ENCODE data around the gene TNFRSF12A.

DNA sequence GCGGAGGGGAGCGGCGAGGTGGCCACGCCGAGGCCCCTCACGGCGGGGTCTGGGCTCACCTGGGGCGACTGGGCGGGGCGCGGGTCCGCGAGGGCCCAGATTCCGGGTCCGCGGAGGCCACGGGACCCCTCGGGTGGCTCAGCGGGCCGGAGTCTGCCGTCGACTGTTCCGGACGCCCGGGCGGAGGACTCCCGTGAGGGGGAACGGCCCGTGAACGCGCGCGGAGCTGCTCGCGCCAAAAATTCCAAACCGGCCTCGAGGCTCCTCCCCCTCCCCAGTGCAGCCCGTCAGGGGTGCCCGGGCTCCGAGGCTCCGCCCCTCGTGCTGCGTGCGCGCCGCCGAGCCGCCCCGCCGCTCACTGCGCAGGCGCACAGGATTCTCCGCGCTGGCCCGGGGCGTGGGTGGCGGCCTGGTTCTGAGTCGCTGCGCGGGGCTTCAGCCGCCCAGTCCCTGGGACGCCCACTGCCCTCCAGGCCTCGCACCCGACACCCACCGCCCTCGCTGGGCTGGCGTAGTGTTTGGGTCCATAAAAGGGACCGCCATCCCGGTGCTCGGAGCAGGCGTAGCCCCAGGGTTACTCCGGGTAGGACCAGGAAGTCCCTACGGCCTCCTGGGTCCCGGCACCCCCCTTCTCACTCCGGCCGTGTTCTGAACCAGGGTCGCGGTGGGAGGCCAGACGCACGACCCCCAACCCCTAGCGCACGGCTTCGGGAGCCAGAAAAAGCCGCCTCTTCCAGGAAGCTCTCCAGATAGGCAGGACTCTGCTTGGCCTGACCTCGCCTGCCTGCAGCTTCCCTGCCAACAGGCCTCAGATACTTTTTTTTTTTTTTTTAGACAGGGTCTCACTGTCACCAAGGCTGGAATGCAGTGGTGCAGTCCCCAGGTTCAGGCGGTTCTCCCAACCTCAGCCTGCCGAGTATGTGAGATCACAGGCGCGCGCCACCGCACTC lies 39.7 kb upstream of the TNFRSF12A start, which contains the start of gene PKMYT1:
- TF ChIP-seq, protein P1, sequence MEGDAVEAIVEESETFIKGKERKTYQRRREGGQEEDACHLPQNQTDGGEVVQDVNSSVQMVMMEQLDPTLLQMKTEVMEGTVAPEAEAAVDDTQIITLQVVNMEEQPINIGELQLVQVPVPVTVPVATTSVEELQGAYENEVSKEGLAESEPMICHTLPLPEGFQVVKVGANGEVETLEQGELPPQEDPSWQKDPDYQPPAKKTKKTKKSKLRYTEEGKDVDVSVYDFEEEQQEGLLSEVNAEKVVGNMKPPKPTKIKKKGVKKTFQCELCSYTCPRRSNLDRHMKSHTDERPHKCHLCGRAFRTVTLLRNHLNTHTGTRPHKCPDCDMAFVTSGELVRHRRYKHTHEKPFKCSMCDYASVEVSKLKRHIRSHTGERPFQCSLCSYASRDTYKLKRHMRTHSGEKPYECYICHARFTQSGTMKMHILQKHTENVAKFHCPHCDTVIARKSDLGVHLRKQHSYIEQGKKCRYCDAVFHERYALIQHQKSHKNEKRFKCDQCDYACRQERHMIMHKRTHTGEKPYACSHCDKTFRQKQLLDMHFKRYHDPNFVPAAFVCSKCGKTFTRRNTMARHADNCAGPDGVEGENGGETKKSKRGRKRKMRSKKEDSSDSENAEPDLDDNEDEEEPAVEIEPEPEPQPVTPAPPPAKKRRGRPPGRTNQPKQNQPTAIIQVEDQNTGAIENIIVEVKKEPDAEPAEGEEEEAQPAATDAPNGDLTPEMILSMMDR (IDR thresholded peaks at IDR 0.05): no peak
- TF ChIP-seq EZH2 (IDR thresholded peaks at IDR 0.05): no peak
